SU-DHL-6 (cell line): ENCODE data around the gene TMEM233.

ENCODE experiments used
- CTCF ChIP-seq: fragments of 200-600 bp; sonication (generic); IDR thresholded peaks from one replicate; pipeline ENCODE4 v1.5.1; 2017; ENCODE audit warnings: antibody characterized with exemption, mild to moderate bottlenecking, low read length, moderate library complexity; ENCODE audit not compliant: insufficient read depth, poor library complexity, severe bottlenecking
- EZH2phosphoT487 ChIP-seq: fragments of 200-600 bp; sonication (generic), shearing (Covaris generic); conservative IDR thresholded peaks from 2 replicates; pipeline ENCODE4 v1.6.1; 2018; ENCODE audit warnings: mild to moderate bottlenecking, antibody characterized with exemption, low read length, moderate library complexity, mixed read lengths

- TF ChIP-seq CTCF (no peak), EZH2phosphoT487 (no peak)
Measured at GRCh38 chr12:119556854-119557253, 36.7 kb upstream of the TMEM233 start.
